Immature natural killer cell (primary cell): ENCODE measurements around the gene CEP112. TPM values are rescaled to one million over a fixed set of nuclear protein-coding genes. Genes with fewer than 3 reads are reported as not detected.
A peak's percentile ranks its signal among the peaks of the same experiment; 100 is the strongest.

Experiments used
- DNase-seq, 3 donors: peaks; one replicate each; pipeline ENCODE4 v3.0.0; 2022; ENCODE audit warnings: mixed read lengths in 1 of 3
- H3K27ac Mint-ChIP-seq, 6 donors: one replicate each; pipeline ENCODE4 v1.8.0; 2020; ENCODE audit warnings: mixed read lengths in 6 of 6, mild to moderate bottlenecking in 5 of 6, inconsistent platforms in 4 of 6, moderate library complexity in 3 of 6
- H3K27me3 Mint-ChIP-seq, 3 donors: one replicate each; pipeline ENCODE4 v1.8.0; 2020 to 2021; ENCODE audit warnings: low read depth in 3 of 3, mild to moderate bottlenecking in 3 of 3, mixed read lengths in 3 of 3, moderate library complexity in 3 of 3, inconsistent platforms in 1 of 3
- H3K36me3 Mint-ChIP-seq, 3 donors: one replicate each; pipeline ENCODE4 v1.8.0; 2020; ENCODE audit warnings: mixed read lengths in 3 of 3, inconsistent platforms in 2 of 3, mild to moderate bottlenecking in 2 of 3
- H3K4me1 Mint-ChIP-seq, 2 donors: one replicate each; pipeline ENCODE4 v1.8.0; 2020; ENCODE audit warnings: inconsistent platforms in 2 of 2, mild to moderate bottlenecking in 2 of 2, mixed read lengths in 2 of 2, moderate library complexity in 1 of 2
- H3K4me3 Mint-ChIP-seq, 5 donors: one replicate each; pipeline ENCODE4 v1.8.0; 2020; ENCODE audit warnings: mild to moderate bottlenecking in 5 of 5, mixed read lengths in 5 of 5, inconsistent platforms in 3 of 5, moderate library complexity in 3 of 5
- H3K9me3 Mint-ChIP-seq, 6 donors: one replicate each; pipeline ENCODE4 v1.8.0; 2020; ENCODE audit warnings: mild to moderate bottlenecking in 6 of 6, mixed read lengths in 6 of 6, inconsistent platforms in 4 of 6, moderate library complexity in 3 of 6
- polyA plus RNA-seq, 3 donors: library from polyadenylated mRNA; unstranded; fragments of 300-500 nt; fragmentation: Illumina TruSeq; gene quantifications; one replicate each; pipeline ENCODE4 v1.2.3, GENCODE V29; 2021

Gene CEP112
- polyA plus RNA-seq, 3 donors from 2014 or later, result 0.13 to 0.25 TPM; not detected in 1

GRCh38 chr17:66221755-66222530, 30.0 kb upstream of the CEP112 start:
- H3K27ac Mint-ChIP-seq, result no peak overlapping the region
- no peaks in the 10 kb centered on the region for H3K36me3 Mint-ChIP-seq
- H3K27me3 Mint-ChIP-seq, result peaks cover 0 to 13% (median 12%) of the 10 kb centered on the region in 3 donors
- H3K9me3 Mint-ChIP-seq, result no peaks in the 10 kb centered on the region
- no peak overlapping the region for H3K4me3 Mint-ChIP-seq
- H3K4me1 Mint-ChIP-seq, result no peaks in the 10 kb centered on the region
- no peak for DNase-seq

- H3K36me3 Mint-ChIP-seq, result no peaks in the 10 kb centered on the region
- H3K4me3 Mint-ChIP-seq, result no peak overlapping the region
- no peaks in the 10 kb centered on the region for H3K4me1 Mint-ChIP-seq
- no peak for DNase-seq
- no peaks in the 10 kb centered on the region for H3K9me3 Mint-ChIP-seq
- H3K27me3 Mint-ChIP-seq, result peaks cover 0 to 13% (median 12%) of the 10 kb centered on the region in 3 donors
- H3K27ac Mint-ChIP-seq, result no peak overlapping the region
These were observed 29.4 kb upstream of the CEP112 start for GRCh38 chr17:66221343-66221742.

- DNase-seq, result no peak
- no peaks in the 10 kb centered on the region for H3K4me1 Mint-ChIP-seq
- no peaks in the 10 kb centered on the region for H3K36me3 Mint-ChIP-seq
- peaks cover 0 to 13% (median 11%) of the 10 kb centered on the region in 3 donors for H3K27me3 Mint-ChIP-seq
- H3K4me3 Mint-ChIP-seq, result no peak overlapping the region
- H3K9me3 Mint-ChIP-seq, result no peaks in the 10 kb centered on the region
- no peak overlapping the region for H3K27ac Mint-ChIP-seq
These were observed 28.3 kb upstream of the CEP112 start for GRCh38 chr17:66220079-66220835.

- Mint-ChIP-seq H3K27me3 (peaks cover 2 to 6% (median 4%) of the 10 kb centered on the region in 3 donors), H3K36me3 (no peaks in the 10 kb centered on the region), H3K4me1 (no peaks in the 10 kb centered on the region), H3K4me3 (no peak overlapping the region), H3K9me3 (no peaks in the 10 kb centered on the region), H3K27ac (no peak overlapping the region)
- no peak for DNase-seq
These were observed 23.6 kb upstream of the CEP112 start for GRCh38 chr17:66215529-66215911.

GRCh38 chr17:66214884-66215528, 23.1 kb upstream of the CEP112 start:
- Mint-ChIP-seq H3K4me1 (no peaks in the 10 kb centered on the region), H3K9me3 (no peaks in the 10 kb centered on the region), H3K4me3 (no peak overlapping the region), H3K27me3 (peaks cover 2 to 10% (median 5%) of the 10 kb centered on the region in 3 donors), H3K36me3 (no peaks in the 10 kb centered on the region), H3K27ac (no peak overlapping the region)
- no peak for DNase-seq

GRCh38 chr17:66211047-66211810, 19.3 kb upstream of the CEP112 start:
- Mint-ChIP-seq H3K27ac (no peak overlapping the region), H3K9me3 (no peaks in the 10 kb centered on the region), H3K4me3 (no peak overlapping the region), H3K4me1 (no peaks in the 10 kb centered on the region), H3K27me3 (peaks cover 2 to 10% (median 3%) of the 10 kb centered on the region in 3 donors), H3K36me3 (no peaks in the 10 kb centered on the region)
- DNase-seq, result no peak

GRCh38 chr17:66210208-66210574, 18.3 kb upstream of the CEP112 start:
- Mint-ChIP-seq H3K36me3 (no peaks in the 10 kb centered on the region), H3K4me1 (no peaks in the 10 kb centered on the region), H3K4me3 (no peak overlapping the region), H3K9me3 (no peaks in the 10 kb centered on the region), H3K27me3 (peaks cover 2 to 10% (median 3%) of the 10 kb centered on the region in 3 donors), H3K27ac (no peak overlapping the region)
- DNase-seq, result no peak

GRCh38 chr17:66207936-66208335, 16.0 kb upstream of the CEP112 start:
- H3K27me3 Mint-ChIP-seq, result peaks cover 2 to 6% (median 3%) of the 10 kb centered on the region in 3 donors
- no peaks in the 10 kb centered on the region for H3K36me3 Mint-ChIP-seq
- no peaks in the 10 kb centered on the region for H3K4me1 Mint-ChIP-seq
- H3K9me3 Mint-ChIP-seq, result no peaks in the 10 kb centered on the region
- no peak for DNase-seq
- no peak overlapping the region for H3K4me3 Mint-ChIP-seq
- H3K27ac Mint-ChIP-seq, result no peak overlapping the region

- Mint-ChIP-seq H3K36me3 (no peaks in the 10 kb centered on the region), H3K9me3 (no peaks in the 10 kb centered on the region), H3K4me1 (no peaks in the 10 kb centered on the region), H3K4me3 (no peak overlapping the region), H3K27ac (no peak overlapping the region), H3K27me3 (peaks cover 0 to 1% (median 0%) of the 10 kb centered on the region in 3 donors)
- DNase-seq, result no peak
These were observed 11.5 kb upstream of the CEP112 start for GRCh38 chr17:66203274-66204015.

GRCh38 chr17:66200685-66201092, 8.8 kb upstream of the CEP112 start:
- peak in 2 of 3 donors; percentile 16 to 19 for DNase-seq

GRCh38 chr17:66198242-66198641, 6.3 kb upstream of the CEP112 start:
- peaks cover 0 to 1% (median 0%) of the 10 kb centered on the region in 3 donors for H3K27me3 Mint-ChIP-seq
- H3K27ac Mint-ChIP-seq, result no peak overlapping the region
- H3K4me1 Mint-ChIP-seq, result no peaks in the 10 kb centered on the region
- DNase-seq, result no peak
- H3K9me3 Mint-ChIP-seq, result no peaks in the 10 kb centered on the region
- H3K36me3 Mint-ChIP-seq, result no peaks in the 10 kb centered on the region
- H3K4me3 Mint-ChIP-seq, result no peak overlapping the region

More at GRCh38 chr17:66200685-66201092, 8.8 kb upstream of the CEP112 start:
- Mint-ChIP-seq H3K27ac (peak overlapping the region in 1 of 6 donors; percentile 37), H3K4me3 (no peak overlapping the region), H3K4me1 (no peaks in the 10 kb centered on the region), H3K27me3 (peaks cover 0 to 1% (median 0%) of the 10 kb centered on the region in 3 donors), H3K36me3 (no peaks in the 10 kb centered on the region), H3K9me3 (no peaks in the 10 kb centered on the region)

- Mint-ChIP-seq H3K4me3 (peak overlapping the region; percentile 71 to 87 (median 84)), H3K27me3 (peaks cover 6 to 17% (median 12%) of the 10 kb centered on the region in 3 donors), H3K27ac (peak overlapping the region; percentile 79 to 93 (median 86))
These were observed 400 bp upstream of the CEP112 start for GRCh38 chr17:66192378-66192687.

More at GRCh38 chr17:66192378-66192687, 400 bp upstream of the CEP112 start:
- Mint-ChIP-seq H3K36me3 (no peaks in the 10 kb centered on the region), H3K4me1 (peaks cover 16 to 17% of the 10 kb centered on the region in 2 donors), H3K9me3 (no peaks in the 10 kb centered on the region)
- DNase-seq, result no peak
